ENCODE measurements around the gene PDS5B. TPM values are rescaled to one million over a fixed set of nuclear protein-coding genes. Genes with fewer than 3 reads are reported as not detected.

Gene PDS5B
- total and polyA plus RNA-seq, 9 of the 15 experiments (the other 6 are each of a cell fraction or from before 2014, with no cell fraction given), result 6.2 to 23.7 (median 13.1) TPM

DNA sequence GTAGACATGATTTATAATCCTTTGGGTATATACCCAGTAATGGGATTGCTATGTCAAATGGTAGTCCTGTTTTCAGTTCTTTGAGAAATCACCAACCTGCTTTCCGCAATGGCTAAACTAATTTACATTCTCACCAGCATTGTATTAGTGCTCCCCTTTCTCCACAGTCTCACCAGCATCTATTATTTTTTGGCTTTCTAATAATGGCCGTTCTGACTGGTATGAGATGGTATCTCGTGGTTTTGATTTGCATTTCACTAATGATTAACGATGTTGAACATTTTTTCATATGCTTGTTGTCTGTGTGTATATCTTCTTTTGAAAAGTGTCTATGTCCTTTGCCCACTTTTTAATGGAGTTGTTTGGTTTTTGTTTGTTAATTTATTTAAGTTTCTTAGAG lies 165.1 kb downstream of the PDS5B start:
- peaks cover 30% of the 10 kb centered on the region; the same call in 2 of the 3 replicates for H3K36me3 ChIP-seq (ENCODE audit: control insufficient read depth, insufficient read depth, low read length)
- no peak for DNase-seq (ENCODE audit: extremely low read depth in 1 of 4, low spot score in 3 of 4)
- H3K9me1 ChIP-seq (ENCODE audit: control insufficient read depth, insufficient read depth, low read length), result no peaks in the 10 kb centered on the region
- H3K4me3 ChIP-seq, result no peak overlapping the region
- no peak for FAIRE-seq
- no peaks in the 10 kb centered on the region for H3K79me2 ChIP-seq (ENCODE audit: control insufficient read depth, insufficient read depth, low read length)
- POLR2A ChIA-PET, result interaction anchor here (1.6 kb wide), 1 partner anchor 8 kb away, joined by 6 read pairs; no protein-coding TSS in a partner anchor
- intact Hi-C loops (cut with micrococcal nuclease) (no loop called here), in situ Hi-C loops (cut with MboI) (no loop called here)
- no peak overlapping the region for H3K4me2 ChIP-seq (ENCODE audit: insufficient read depth, low read length)
- H3K4me1 ChIP-seq (replicated peaks in 1 of 2; ENCODE audit: control insufficient read depth in 2 of 2, insufficient read depth in 2 of 2, low read length in 2 of 2), result peaks cover 0 to 12% of the 10 kb centered on the region in 2 experiments; a peak in 3 of 5 replicates
- H4K20me1 ChIP-seq (replicated peaks; ENCODE audit: control insufficient read depth, insufficient read depth, low read length), result no peaks in the 10 kb centered on the region
- no peak overlapping the region for H3K9ac ChIP-seq (ENCODE audit: insufficient read depth in 1 of 2, low read depth in 2 of 2, low read length in 2 of 2)
- WGBS (ENCODE audit: insufficient coverage, low coverage, missing lambda C conversion rate), result 90% methylated on average over 4 of the region's 4 CpGs
- H3K27ac ChIP-seq (ENCODE audit: extremely low read depth, low read depth, low read length), result no peak overlapping the region
- ATAC-seq, result no peak
- BruUV-seq (replicated peaks), result no TSS peak
- H2AFZ ChIP-seq (ENCODE audit: low read depth, low read length), result no peak overlapping the region
- no peaks in the 10 kb centered on the region for H3K27me3 ChIP-seq (ENCODE audit: control insufficient read depth in 2 of 2, insufficient read depth in 2 of 2, low read length in 2 of 2)
- H3K9me3 ChIP-seq (replicated peaks; ENCODE audit: control insufficient read depth, insufficient read depth, low read depth, low read length), result no peaks in the 10 kb centered on the region
- CTCF ChIA-PET (ENCODE audit: low intra/inter-chr PET ratio), result no interaction called here
- TF ChIP-seq NR4A1 (CRISPR knock-in tag; IDR thresholded peaks at IDR 0.05) (no peak), NR4A1 (tag; IDR thresholded peaks at IDR 0.05) (no peak), STAT5A (IDR thresholded peaks at IDR 0.05; ENCODE audit: borderline replicate concordance, low read length) (no peak), HEY1 (CRISPR knock-in tag; IDR thresholded peaks at IDR 0.05; ENCODE audit: borderline replicate concordance) (no peak), ZNF76 (CRISPR knock-in tag; IDR thresholded peaks at IDR 0.05; ENCODE audit: borderline replicate concordance) (no peak), POU5F1 (IDR thresholded peaks at IDR 0.05; ENCODE audit: borderline replicate concordance, low read depth, low read length, partially characterized antibody) (no peak), STAT5B (CRISPR knock-in tag; IDR thresholded peaks at IDR 0.05) (no peak), ZNF584 (CRISPR knock-in tag; IDR thresholded peaks at IDR 0.05; ENCODE audit: low read depth) (no peak), LCOR (CRISPR knock-in tag; IDR thresholded peaks at IDR 0.05) (no peak), SPI1 (IDR thresholded peaks at IDR 0.05; ENCODE audit: borderline replicate concordance, low read depth, low read length) (no peak), ZNF239 (CRISPR knock-in tag; IDR thresholded peaks at IDR 0.05) (no peak), ZNF561 (CRISPR knock-in tag; conservative IDR thresholded peaks at IDR 0.05) (no peak), ARNT (IDR thresholded peaks at IDR 0.05) (no peak)
- TF ChIP-seq, protein P1, sequence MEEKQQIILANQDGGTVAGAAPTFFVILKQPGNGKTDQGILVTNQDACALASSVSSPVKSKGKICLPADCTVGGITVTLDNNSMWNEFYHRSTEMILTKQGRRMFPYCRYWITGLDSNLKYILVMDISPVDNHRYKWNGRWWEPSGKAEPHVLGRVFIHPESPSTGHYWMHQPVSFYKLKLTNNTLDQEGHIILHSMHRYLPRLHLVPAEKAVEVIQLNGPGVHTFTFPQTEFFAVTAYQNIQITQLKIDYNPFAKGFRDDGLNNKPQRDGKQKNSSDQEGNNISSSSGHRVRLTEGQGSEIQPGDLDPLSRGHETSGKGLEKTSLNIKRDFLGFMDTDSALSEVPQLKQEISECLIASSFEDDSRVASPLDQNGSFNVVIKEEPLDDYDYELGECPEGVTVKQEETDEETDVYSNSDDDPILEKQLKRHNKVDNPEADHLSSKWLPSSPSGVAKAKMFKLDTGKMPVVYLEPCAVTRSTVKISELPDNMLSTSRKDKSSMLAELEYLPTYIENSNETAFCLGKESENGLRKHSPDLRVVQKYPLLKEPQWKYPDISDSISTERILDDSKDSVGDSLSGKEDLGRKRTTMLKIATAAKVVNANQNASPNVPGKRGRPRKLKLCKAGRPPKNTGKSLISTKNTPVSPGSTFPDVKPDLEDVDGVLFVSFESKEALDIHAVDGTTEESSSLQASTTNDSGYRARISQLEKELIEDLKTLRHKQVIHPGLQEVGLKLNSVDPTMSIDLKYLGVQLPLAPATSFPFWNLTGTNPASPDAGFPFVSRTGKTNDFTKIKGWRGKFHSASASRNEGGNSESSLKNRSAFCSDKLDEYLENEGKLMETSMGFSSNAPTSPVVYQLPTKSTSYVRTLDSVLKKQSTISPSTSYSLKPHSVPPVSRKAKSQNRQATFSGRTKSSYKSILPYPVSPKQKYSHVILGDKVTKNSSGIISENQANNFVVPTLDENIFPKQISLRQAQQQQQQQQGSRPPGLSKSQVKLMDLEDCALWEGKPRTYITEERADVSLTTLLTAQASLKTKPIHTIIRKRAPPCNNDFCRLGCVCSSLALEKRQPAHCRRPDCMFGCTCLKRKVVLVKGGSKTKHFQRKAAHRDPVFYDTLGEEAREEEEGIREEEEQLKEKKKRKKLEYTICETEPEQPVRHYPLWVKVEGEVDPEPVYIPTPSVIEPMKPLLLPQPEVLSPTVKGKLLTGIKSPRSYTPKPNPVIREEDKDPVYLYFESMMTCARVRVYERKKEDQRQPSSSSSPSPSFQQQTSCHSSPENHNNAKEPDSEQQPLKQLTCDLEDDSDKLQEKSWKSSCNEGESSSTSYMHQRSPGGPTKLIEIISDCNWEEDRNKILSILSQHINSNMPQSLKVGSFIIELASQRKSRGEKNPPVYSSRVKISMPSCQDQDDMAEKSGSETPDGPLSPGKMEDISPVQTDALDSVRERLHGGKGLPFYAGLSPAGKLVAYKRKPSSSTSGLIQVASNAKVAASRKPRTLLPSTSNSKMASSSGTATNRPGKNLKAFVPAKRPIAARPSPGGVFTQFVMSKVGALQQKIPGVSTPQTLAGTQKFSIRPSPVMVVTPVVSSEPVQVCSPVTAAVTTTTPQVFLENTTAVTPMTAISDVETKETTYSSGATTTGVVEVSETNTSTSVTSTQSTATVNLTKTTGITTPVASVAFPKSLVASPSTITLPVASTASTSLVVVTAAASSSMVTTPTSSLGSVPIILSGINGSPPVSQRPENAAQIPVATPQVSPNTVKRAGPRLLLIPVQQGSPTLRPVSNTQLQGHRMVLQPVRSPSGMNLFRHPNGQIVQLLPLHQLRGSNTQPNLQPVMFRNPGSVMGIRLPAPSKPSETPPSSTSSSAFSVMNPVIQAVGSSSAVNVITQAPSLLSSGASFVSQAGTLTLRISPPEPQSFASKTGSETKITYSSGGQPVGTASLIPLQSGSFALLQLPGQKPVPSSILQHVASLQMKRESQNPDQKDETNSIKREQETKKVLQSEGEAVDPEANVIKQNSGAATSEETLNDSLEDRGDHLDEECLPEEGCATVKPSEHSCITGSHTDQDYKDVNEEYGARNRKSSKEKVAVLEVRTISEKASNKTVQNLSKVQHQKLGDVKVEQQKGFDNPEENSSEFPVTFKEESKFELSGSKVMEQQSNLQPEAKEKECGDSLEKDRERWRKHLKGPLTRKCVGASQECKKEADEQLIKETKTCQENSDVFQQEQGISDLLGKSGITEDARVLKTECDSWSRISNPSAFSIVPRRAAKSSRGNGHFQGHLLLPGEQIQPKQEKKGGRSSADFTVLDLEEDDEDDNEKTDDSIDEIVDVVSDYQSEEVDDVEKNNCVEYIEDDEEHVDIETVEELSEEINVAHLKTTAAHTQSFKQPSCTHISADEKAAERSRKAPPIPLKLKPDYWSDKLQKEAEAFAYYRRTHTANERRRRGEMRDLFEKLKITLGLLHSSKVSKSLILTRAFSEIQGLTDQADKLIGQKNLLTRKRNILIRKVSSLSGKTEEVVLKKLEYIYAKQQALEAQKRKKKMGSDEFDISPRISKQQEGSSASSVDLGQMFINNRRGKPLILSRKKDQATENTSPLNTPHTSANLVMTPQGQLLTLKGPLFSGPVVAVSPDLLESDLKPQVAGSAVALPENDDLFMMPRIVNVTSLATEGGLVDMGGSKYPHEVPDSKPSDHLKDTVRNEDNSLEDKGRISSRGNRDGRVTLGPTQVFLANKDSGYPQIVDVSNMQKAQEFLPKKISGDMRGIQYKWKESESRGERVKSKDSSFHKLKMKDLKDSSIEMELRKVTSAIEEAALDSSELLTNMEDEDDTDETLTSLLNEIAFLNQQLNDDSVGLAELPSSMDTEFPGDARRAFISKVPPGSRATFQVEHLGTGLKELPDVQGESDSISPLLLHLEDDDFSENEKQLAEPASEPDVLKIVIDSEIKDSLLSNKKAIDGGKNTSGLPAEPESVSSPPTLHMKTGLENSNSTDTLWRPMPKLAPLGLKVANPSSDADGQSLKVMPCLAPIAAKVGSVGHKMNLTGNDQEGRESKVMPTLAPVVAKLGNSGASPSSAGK (IDR thresholded peaks at IDR 0.05), result no peak
